Measurements from ENCODE around the gene LRRTM3.

Gene LRRTM3

DNA sequence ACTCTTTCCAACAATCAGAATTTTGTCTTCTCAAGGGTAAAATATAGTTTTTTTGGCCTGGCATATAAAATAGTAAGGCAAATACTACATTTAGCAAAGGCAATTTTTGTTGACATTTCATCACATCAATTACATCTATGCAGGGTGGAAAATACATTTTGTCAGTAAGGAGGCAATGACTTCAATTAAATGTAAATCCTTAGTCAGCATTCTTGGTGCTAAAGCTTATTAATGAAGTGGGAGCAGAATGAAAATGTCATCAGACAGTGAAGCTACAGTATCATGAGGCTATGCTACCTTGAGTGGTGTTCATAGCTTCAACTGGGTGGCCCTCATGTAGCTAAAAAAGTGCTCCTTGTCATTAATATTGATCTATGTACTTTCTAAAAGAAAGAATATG, 8.9 kb downstream of the LRRTM3 start:
- no peak for DNase-seq (ENCODE audit: low spot score)

DNA sequence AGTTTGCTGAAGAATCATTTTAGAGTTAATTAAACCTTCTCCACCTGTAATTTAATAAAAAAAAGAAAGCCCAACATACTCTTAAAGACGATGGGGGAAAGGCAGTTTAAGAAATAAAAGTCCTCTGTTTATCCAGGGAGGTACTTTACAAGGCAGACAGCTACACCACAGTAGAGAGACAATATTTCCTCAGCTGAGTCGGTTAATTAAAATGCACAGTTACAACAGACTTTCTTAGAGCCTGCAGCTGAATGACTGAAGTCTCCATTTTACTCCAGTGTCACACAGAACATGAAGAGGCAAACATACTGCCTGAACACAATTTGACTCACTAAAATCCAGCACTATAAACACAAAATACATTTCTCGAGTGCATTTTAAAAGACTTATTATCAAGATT, 15.1 kb downstream of the LRRTM3 start:
- no peak for DNase-seq (ENCODE audit: low spot score)

DNA sequence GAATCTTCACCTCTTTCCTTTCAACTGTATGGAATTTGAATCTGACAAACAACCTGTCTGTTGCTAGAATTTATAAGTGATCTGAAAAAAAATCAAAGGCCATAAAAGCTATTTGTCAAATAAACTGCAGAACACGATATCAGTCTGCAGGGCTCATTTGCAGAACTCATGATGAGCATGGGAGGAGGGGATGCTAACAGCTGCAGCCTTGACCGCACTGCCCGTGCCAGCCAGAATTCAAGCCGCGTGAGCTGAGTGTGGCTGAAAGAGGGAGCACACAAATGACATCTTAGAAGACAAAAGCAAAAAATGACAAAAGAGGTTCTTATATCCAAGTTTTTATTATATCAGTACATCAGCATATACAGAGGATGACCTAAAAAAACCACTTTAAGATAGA, 15.7 kb downstream of the LRRTM3 start:
- DNase-seq (ENCODE audit: low spot score) = no peak

DNA sequence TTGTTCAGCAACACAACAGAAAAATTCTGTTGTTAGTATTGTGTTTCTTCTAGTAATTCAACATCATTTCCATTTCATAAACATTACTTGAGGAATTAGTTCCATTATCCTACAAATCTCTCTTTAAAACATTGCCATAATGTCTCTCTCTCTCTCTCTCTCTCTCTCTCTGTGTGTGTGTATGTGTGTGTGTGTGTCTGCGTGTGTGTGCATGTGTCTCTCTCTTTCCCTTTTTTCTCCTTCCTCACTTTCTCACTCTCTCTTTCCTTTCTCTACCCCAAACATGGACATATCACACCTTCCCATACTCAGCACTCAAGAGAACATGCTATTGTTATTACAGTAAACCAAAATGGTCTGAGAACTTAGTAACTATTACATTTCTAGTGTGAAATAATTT, 16.6 kb downstream of the LRRTM3 start:
- no peak for DNase-seq (ENCODE audit: low spot score)

DNA sequence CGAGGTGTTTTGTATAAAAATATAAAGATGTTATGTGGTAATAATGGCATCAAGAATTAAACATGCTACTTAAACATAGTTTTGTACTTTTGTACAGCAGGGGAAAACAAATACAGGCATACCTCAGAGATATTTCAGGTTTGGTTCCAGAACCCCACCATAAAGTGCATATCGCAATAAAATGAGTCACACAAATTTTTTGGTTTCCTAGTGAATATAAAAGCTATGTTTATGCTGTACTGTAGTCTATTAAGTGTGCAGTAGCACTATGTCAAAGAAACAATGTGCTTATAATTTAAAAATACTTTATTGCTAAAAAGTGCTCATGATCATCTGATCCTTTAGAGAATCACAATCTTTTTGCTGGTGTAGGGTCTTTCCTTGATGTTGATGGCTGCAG, 17.8 kb downstream of the LRRTM3 start:
- no peak for DNase-seq (ENCODE audit: low spot score)

DNA sequence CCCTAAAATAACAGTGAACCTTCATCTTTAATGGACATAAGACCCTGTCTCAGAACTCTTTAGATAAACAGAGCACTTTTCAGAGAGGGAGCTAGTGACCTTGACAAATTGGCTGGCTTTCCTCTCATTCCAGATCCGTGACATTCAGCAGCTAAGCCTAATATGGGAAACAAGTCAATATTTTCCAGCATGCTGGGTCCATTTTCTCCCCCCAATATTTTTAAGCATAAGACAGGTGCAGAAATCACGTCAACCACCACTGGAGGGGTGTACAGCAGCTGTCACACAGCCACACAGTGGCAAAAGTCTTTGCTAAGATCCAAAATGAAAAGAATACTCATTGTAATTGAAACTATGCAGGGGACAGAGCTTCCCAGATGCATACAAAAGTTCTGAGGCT, 26.1 kb downstream of the LRRTM3 start:
- DNase-seq (ENCODE audit: low spot score) = no peak

DNA sequence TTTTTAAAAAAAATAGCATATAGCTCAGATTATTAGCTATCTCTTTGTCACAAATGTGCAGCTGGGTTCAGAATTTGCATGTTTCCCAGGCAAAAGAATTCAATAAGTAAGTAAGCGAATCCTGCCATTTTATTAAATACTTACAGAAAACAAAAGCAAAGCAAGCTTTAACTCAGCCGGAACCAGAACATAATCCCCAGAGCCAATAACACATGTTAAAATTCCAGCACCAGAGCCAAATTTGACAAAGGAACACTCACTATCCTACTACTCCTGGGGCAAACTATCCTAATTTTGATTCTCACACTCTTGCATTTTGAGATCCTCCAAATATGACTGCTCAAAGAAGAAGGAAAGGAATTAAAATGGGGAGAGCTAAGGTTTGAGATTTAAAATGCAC, 32.6 kb downstream of the LRRTM3 start:
- no peak for DNase-seq (ENCODE audit: low spot score)

DNA sequence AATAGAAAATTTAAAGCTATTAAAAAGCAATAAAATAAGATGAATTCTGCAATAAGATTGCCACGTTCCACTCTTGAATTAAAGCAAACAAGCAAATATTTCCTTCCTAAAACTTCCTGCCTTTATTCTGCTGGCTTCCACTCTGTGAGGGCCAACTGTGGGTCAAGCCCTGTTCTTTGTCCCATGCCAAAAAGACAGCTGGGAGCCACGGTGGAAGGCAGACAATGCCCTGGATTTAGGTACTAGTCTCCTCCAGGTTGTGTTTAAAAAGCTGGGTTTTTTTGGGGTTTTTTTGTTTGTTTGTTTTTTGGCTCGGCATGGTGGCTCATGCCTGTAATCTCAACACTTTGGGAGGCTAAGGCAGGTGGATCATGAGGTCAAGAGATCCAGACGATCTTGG, 39.1 kb downstream of the LRRTM3 start:
- no peak for DNase-seq (ENCODE audit: low spot score)

DNA sequence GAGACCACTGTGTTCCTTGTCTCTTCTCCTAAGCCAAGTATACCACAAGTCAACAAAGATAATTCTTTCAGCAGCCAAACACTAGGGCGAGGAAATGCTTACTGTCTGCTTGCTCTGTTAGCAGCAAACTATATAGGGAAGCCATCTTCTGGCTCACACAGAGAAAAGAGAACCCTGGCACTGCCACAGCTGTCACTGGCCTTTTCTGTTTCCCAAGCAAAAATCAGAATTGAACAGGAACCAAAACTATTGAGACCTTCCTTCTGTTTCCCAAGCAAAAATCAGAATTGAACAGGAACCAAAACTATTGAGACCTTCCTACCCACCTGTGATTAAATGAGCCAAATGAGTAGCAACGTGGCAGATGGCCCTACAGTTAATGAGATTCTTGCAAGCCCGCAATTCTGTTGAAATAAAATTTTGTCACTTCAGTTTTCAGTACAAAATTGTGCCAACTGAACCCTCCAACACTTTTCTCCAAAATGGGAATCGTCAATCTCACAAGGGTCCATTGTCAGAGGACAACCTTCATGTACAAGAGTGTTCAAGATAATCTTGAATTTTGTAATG, 54.5 kb downstream of the LRRTM3 start:
- DNase-seq (ENCODE audit: low spot score) = no peak

DNA sequence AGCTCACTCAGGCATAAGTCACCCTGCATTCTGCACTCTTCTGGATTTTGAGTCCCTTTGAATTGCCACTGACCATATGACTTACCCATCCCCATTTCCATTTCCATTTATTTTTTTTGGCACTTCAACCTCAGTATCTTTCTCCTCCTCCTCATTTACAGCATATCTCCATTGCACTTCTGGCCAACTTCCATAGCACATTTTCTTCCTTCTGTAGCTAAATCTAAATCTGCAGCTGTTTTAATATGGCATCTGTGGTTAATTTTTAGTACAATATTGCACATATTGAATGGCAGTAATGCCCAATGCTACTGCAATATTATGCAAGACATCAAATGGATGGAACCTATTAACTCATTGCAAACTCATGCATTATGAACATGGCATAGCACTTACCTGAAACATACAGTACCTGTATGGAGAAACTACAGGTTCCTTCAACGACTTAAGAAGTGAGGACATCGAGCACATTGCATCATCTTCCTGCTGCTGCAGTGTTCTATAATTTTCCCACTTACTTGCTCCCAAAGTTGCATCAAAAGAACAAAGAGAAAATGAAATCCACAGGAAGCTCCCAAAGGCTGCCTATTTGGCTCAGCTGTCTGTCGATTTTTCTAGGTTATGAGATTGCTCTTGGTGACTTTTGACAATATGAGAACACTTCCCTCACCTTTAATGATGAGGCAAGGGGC, 55.7 kb downstream of the LRRTM3 start:
- no peak for DNase-seq (ENCODE audit: low spot score)

DNA sequence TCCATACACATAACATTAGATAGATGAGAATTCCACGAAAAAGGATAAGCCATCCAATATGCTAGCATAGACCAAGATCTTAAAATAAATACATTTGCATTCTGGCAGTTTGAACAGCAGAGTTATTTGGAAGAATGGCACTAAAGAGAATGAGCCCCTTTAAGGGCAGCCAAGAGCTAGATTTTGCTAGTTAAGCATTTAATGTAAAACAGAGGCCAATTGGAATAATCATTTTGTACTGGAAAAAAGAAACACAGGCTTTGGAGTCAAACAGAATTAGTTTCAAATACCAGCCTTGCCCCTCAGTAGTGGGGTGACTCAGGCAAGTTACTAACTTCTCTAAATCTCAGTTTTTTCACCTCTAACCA, 56.2 kb downstream of the LRRTM3 start:
- no peak for DNase-seq (ENCODE audit: low spot score)

DNA sequence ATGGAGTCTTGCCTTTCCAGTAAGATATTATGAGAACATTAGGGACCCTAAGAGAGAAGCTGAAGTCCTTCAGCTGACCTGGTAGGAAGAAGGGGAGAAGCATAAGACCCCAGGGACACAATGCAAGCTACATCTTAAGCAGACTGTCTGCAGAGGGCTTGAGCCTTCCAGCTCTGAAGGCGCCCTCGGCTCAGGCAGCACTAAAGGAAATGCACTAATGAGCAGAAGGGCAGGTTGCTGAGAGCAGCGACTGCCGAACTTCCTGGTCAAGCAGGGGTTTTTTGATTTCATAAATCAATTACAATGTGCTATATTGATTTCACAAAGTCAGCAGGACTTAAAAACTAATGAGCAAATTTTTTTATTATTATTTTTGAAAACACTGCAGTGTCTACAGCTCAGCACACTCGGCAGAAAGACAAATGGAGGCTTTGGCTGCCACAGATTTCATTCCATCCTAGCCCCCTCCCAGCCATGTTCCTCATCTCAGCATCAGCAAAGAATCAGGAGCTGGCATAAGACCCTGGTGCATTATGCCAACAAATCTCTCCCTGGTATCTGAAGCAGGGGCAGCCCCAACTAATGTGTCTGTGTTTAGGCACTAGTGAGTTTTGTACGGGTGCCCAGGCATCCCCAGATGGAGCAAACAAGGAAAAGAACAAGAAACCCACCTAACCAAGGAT, 57.1 kb downstream of the LRRTM3 start:
- DNase-seq (ENCODE audit: low spot score) = no peak

DNA sequence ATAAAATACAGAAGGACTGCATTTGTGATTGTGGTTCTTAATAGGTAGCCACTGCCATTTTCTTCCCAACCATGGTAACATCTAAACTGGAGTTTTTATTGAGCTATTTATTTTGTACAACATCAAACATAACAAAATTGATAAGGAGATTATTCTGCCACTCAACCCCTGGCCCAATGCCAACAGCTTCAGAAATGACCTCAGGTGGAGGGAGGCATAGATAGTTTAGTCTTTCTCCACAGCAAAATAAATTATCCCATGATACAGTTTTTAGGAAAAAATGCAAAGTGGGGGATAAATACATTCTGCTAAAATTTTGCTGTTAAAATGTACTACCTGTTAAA, 57.6 kb downstream of the LRRTM3 start:
- DNase-seq (ENCODE audit: low spot score) = no peak

DNA sequence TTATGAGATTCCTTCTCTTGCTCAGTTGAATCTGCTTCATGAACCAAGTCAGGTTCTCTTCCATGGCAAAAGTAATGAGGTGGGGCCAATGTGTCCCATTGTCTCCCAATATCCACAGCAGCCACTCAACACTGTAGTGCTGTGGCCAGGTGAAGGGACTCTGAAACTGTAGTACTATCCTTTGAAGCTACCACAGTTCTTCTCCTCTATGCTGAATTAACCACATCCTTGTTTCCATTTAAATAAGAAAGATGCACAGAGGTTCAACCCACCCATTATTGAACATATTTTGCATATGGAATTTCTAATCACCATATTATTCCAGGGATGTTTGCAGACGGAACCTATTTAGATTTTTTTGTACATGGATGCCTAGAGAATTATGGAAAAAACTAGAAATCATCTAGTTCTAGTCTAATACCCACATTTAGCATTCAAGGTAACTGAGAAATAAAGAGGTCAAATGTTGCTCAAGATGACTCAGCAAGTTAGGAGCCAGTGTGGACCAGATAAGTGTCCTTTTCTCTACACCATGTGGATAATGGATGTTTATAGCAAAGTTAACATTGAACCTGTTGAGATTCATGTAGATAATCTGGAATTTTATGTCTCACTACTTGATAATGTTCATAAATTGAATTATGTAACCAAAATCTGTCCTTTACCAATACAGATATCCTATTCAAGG, 64.5 kb downstream of the LRRTM3 start:
- DNase-seq (ENCODE audit: low spot score) = no peak

DNA sequence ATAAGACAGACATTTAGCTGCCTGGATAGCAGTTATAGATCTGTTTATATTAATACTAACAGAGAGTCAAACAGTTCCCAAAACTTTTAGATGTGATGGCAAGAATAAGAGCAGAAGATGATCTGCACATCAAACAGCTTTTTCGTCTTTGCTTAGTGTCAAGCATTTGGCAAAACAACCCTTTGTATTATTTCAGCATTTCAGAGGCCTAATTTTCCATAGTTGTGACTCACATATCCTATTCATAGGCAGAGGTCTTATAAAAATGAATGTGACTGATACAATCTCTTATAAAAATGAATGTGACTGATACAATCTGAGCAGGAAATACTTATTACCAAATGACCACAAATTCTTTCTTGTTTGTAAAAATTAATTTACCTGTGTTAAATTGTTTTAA, 71.2 kb downstream of the LRRTM3 start:
- DNase-seq (ENCODE audit: low spot score) = no peak

DNA sequence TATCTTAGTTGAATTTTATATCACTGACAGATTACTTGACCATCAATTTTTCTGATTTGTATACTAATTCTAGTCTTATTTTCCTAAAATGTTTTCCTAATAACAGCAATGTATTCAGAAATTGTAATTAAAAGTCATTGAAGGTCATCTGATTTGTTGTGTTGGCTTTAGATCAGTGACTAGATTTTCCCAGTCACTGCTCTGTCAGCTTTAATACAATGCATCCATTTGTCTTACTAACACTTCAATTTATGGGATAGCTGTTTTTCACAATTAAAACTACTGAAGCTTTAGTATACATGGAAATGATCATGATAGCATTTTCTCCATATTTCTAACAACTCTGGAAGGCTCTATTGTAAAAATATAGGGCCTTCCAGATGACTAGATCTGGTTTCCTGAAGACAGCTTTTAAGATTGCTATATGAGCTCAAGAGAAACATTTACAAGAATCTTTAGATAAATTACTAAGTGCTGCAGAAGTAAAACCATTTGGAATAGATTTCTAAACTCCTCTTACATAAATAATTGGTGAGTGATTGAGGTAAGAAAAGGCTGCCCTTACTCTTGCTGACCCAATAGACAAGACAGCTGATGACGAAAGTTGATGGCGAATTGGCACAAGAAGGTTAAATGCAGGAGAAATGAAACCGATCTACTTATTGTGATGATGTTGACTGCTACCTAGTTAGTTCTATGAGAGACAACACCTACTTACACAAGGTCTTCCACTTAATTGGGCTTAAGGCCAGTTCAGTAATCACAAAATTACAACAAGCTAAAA, 74.1 kb downstream of the LRRTM3 start:
- DNase-seq (ENCODE audit: low spot score) = no peak

DNA sequence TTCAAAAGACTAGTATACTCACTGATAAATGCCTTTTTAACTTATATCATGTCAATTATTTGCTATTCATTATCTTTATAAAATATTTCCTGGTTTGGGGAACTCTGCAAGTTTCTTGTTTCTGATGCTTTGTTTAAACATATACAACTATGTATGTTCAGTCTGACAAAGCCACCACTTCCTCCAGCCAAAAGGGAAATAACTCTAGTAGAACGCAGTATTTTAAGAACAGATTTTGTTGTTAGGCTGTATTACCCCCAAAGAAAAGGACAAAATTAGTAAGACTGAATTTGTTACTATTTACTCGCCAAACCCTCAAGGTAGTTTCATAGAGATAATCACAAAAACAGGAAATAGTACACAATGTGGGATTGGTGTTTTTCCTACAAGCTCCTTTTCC, 78.9 kb downstream of the LRRTM3 start:
- DNase-seq (ENCODE audit: low spot score) = no peak

DNA sequence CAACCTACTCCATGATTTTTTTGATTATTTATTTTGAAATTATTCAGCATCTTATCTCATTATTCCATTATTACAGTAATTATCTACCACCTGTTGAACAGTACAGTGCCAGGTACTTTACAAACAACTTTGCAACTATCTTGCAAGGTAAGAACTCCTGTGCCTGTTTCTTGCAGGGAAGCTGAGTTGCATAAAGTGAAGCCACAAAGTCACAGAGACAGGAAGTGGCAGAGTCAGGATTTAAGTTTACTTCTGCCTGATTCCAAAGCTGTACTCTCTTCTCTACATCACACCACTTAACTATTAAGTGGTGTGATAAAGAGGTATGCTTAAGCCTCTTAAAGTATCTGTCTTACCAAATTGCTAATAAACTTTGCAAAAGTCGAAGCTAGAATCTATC, 80.1 kb downstream of the LRRTM3 start:
- no peak for DNase-seq (ENCODE audit: low spot score)

DNA sequence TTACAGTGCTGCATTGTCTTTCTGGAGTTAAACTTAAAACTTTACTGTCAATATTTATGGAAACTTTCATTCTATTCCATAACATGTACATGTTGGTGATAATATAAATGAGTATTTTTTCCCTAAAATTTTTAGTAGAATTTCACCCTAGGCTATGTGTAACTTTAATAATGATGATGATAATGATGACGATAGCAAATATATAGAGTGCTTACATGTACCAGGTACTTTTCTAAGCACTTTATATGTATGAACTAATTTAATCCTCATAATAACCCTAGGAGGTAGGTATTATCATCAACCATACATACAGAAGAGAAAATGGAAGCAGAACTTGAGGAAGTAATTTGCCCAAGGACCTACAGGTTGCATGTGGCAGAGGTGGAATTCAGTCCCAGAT, 85.6 kb downstream of the LRRTM3 start:
- no peak for DNase-seq (ENCODE audit: low spot score)

DNA sequence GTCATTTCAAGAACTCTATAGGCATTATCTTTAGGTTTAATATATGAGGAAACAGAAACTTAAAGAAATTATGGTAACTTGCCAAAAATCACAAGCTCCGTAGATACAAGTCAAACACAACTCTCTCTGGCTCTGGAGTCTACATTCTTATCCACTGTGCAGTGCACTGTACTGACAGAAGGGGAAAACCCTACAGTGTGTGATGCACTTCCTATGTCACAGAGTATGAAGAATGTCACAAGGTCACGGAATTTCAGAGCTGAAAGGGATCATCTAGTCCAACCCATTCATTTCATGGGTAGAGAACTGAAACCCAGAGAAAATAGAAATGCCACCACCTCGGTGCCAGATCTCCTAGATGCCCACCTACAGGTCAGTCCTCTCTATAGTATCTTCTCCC, 86.1 kb downstream of the LRRTM3 start:
- no peak for DNase-seq (ENCODE audit: low spot score)

DNA sequence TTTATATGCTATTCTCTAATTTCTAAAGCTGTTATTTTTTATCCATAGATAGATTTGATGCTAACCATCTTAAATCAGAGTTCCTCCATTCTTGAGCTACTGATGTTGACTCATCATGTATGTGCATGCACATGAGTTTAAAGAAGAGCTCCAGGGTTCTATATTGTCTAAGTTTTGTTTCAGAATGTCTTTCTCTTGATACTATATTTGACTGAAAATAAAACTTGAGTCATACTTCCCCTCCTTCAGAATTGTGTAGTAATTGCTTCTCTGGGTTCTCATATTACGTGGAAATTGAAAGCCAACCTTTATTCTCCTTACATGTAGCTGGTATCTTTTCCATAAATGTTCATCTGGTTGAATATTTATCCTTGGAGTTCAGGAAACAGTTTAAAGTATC, 89.4 kb downstream of the LRRTM3 start:
- DNase-seq (ENCODE audit: low spot score) = no peak

DNA sequence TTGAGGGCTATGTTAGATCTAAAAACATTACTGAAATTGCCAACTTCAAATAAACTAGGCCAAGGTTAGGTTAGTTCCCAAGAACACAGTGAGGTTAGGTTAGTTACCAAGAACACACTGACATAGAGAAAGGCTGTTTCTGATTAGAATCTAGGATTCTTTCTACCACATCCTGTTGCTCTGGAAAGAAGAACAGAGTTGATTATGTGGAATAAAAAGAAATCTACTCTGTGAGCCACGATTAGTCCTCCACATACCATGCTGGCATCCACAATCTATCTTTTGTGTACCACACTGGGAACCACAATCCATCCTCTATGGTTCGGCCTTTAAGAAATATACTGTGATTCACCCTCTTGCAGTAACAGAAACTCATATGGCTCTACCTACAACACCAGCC, 91.4 kb downstream of the LRRTM3 start:
- no peak for DNase-seq (ENCODE audit: low spot score)

DNA sequence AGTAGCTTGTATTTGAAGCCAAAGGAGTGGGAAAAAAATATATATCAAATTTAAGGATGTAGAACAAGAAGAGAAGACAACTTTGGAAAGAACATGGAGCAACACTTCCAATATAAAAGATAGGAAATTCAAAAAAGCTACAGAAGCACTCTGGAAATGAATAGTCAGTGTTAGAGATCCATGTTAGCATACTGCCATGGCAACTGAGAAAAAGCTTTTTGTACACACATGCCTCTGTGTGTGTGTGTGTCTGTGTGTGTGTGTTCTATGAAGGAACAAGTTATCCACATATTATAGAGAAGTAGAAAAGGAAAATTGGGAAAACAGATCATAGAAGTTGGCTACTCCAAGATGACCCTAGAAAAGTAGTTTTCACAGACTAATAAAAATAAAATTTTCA, 96.3 kb downstream of the LRRTM3 start:
- DNase-seq (ENCODE audit: low spot score) = no peak
